ENCODE measurements around the gene MGAT5B.

DNA sequence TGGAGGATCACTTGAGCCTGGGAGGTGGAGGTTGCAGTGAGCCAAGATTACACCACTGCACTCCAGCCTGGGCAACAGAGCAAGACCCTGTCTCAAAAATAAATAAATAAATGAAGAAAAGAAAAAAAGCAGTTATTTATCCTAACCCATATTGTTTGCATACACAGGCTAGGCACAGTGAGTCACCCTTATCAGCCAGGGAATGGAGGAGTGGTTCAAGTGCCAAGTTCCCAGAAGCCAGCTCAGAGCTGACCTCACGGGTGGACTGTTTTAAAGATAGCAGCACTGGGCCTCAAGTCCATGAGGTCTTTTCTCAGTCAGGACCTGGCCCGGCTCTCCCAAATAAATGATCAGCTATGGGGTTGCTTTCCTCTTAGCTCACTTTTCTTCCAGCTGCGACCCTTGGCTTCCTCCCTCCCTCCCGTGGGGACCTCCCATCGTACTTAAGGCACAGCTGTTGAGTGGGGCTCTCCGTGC, 22.6 kb upstream of the MGAT5B start:
- TF ChIP-seq CTCF (IDR thresholded peaks at IDR 0.05; ENCODE audit: insufficient read depth, low read depth, low read length) (no peak), EZH2 (IDR thresholded peaks at IDR 0.05; ENCODE audit: insufficient read depth, low read length) (no peak)

All from astrocyte (in vitro differentiated cells and primary cell).